Muscle of leg (tissue), 11 donors: ENCODE results near the gene PODN. TPM values are rescaled to one million over a fixed set of nuclear protein-coding genes. Genes with fewer than 3 reads are reported as not detected.

Source experiments
- DNase-seq: peaks from one replicate; pipeline ENCODE4 v3.0.0; 2013
- H3K27ac ChIP-seq: one replicate; pipeline ENCODE4 v1.5.1; 2013; ENCODE audit warnings: mild to moderate bottlenecking, low read length, control low read depth
- H3K27me3 ChIP-seq: one replicate; pipeline ENCODE4 v1.6.1; 2013; ENCODE audit warnings: low read length; ENCODE audit not compliant: control insufficient read depth, insufficient read depth
- H3K36me3 ChIP-seq: one replicate; pipeline ENCODE4 v1.6.1; 2013; ENCODE audit warnings: low read length; ENCODE audit not compliant: control insufficient read depth, insufficient read depth
- H3K4me1 ChIP-seq: one replicate; pipeline ENCODE4 v1.6.1; 2013; ENCODE audit warnings: low read length; ENCODE audit not compliant: control insufficient read depth, insufficient read depth
- H3K4me3 ChIP-seq: one replicate; pipeline ENCODE4 v1.5.1; 2013; ENCODE audit warnings: low read length, control low read depth
- H3K9me3 ChIP-seq: replicated peaks from 2 replicates; pipeline ENCODE4 v1.6.1; 2013; ENCODE audit warnings: low read depth, low read length; ENCODE audit not compliant: control insufficient read depth
- WGBS: methylation state at CpG from one replicate; pipeline ENCODE4 v1.1.5; 2013; ENCODE audit warnings: missing lambda C conversion rate; ENCODE audit not compliant: insufficient coverage; 5-methylcytosine and 5-hydroxymethylcytosine counted together
- polyA plus RNA-seq, 8 donors: library from polyadenylated mRNA; unstranded; fragments of 120-200 nt; gene quantifications; one replicate each; pipeline versions ENCODE4 v1.2.1 to v1.2.3, GENCODE V29; 2013; ENCODE audit warnings: inconsistent platforms in 1 of 8, low replicate concordance in 1 of 8; ENCODE audit not compliant: insufficient read length in 8 of 8, insufficient read depth in 1 of 8
- total RNA-seq: library from RNA; stranded (reverse); fragments of 120-200 nt; gene quantifications from one replicate; pipeline ENCODE4 v1.2.4, GENCODE V29; 2013

PODN gene
- total and polyA plus RNA-seq, 9 donors, result 5.4 to 10.7 (median 8.1) TPM

DNA sequence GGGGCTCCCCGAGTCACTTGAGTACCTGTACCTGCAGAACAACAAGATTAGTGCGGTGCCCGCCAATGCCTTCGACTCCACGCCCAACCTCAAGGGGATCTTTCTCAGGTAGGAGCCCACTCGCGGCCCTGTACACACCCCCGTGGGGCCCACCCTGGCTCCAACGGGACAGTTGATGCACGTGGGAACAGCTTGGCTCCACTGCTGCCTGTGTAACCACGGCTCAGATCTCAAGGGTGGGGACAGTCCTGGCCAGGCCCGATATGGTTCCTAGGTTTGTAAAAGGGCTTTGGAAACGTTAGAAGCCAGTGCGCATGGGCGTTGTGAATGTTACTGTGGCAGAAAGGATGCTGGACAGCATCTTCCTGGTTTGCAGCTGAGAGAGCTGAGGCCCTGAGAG, 18.8 kb downstream of the PODN start:
- H3K27ac ChIP-seq, result no peak overlapping the region
- no peaks in the 10 kb centered on the region for H3K36me3 ChIP-seq
- DNase-seq, result no peak
- H3K4me3 ChIP-seq, result no peak overlapping the region
- no peaks in the 10 kb centered on the region for H3K9me3 ChIP-seq
- no peaks in the 10 kb centered on the region for H3K27me3 ChIP-seq
- H3K4me1 ChIP-seq, result peaks cover 5% of the 10 kb centered on the region
- 79% methylated on average over 13 of the region's 15 CpGs for WGBS

DNA sequence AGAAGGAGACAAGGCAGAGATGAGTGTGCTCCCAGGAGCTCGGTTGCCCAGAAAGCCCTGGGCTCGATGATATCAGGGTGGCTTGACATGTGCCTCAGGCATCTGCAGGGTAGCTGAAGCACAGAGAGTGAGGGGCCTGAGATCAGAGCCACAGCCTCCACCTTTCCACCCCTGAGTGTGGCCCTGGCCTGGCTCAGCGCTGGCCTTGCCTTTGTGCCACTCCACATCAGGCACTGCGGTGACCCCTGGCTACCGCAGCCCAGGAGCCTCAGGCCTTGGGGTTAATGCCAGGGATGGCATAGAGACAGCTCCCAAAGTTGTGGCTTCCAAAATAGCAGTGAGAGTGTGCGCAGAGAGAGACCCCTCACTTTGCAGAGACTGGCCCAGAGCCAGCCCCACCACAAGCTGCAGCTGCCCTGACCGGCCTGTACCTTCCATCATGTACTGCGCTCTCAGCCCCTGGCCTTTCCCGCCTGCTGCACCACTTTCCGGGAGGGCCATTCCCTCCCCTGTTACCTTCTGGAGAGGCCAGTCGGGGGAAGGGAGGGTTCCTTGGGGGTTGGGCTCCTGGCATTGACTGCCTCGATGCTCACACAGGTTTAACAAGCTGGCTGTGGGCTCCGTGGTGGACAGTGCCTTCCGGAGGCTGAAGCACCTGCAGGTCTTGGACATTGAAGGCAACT, 19.5 kb downstream of the PODN start:
- peaks cover 10% of the 10 kb centered on the region for H3K4me1 ChIP-seq
- no peaks in the 10 kb centered on the region for H3K9me3 ChIP-seq
- no peak overlapping the region for H3K4me3 ChIP-seq
- H3K27ac ChIP-seq, result no peak overlapping the region
- H3K36me3 ChIP-seq, result no peaks in the 10 kb centered on the region
- H3K27me3 ChIP-seq, result no peaks in the 10 kb centered on the region
- 66% methylated on average over 6 of the region's 14 CpGs for WGBS
- DNase-seq, result no peak

DNA sequence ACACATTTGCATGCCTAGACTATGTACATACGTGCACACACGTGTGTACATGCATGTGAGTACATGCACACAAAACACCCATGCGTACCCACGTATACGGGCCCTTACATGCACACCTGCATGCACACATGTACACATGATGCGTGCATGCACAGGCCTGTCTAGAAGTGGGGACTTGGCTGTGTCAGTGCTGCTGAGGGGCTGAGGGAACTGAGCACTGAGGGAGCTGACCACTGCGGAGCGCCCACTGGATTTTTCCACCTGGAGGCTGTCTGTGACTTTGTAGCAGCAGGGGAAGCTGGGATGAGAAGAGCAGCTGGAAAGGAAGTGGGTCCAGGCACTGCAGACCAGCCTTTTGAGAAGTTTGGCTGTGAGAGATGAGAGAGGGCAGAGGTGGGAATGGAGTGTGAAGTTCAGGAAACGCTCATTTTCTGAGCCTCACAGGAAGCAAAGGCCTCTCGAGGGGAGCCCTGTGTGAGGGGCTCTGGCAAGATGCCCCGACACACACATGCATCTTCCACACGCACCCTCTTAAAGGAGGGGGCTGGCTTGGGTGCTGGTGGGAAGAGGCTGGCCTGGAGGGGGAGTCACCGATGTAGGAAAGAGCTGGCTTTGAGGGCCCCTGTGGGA, 20.9 kb downstream of the PODN start:
- H3K9me3 ChIP-seq, result no peaks in the 10 kb centered on the region
- H3K27me3 ChIP-seq, result no peaks in the 10 kb centered on the region
- no peak overlapping the region for H3K27ac ChIP-seq
- 61% methylated on average over 9 of the region's 13 CpGs for WGBS
- no peak overlapping the region for H3K4me3 ChIP-seq
- H3K4me1 ChIP-seq, result peaks cover 24% of the 10 kb centered on the region
- DNase-seq, result no peak
- no peaks in the 10 kb centered on the region for H3K36me3 ChIP-seq

DNA sequence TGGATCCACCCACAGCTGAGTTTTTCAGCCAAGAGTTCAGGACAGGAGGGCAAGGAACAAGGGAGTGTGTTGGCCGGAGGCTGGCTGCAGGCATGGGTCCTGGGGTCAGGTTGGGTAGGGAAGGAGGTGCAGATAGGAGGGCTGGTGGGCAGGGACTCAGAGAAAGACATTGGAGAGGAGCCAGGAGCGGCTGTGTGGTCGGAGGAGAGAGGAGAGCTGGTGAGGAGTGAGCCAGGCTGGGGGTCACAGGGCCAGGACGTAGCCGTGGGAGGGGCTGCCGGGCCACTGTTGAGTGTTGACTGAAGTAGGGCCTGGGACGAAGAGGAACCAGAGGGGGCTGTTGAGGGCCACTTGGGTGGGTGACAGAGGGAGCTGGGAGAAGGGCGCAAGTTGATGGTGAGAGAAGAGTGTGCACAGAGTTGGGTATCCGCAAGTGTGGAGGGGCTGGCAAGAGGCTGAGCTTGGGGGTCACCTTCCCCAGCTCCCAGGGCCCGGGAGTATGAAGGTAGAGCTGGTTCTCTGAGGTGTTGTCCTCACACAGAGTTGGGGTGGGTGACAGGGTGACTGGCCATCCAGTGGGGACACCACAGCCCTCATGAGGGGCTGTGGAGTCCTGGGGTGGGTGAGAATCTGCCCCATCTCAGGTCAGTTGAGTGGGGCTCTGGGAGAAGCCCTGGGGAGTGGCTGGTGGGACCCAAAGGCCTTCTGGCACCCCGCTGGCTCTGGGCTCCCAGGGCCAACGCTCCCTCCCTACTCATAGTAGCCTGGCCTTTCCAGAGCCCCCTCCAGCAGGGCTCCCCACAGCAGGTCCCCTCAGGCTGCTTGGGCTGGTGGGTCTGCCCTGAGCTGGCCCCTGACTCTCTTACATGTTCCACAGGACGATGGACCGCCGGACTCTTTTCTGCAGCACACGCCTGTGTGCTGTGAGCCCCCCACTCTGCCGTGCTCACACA, 21.9 kb downstream of the PODN start:
- 70% methylated on average over 15 of the region's 17 CpGs for WGBS
- peaks cover 34% of the 10 kb centered on the region for H3K4me1 ChIP-seq
- H3K27ac ChIP-seq, result no peak overlapping the region

DNA sequence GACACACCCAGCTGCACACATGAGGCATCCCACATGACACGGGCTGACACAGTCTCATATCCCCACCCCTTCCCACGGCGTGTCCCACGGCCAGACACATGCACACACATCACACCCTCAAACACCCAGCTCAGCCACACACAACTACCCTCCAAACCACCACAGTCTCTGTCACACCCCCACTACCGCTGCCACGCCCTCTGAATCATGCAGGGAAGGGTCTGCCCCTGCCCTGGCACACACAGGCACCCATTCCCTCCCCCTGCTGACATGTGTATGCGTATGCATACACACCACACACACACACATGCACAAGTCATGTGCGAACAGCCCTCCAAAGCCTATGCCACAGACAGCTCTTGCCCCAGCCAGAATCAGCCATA, 22.6 kb downstream of the PODN start:
- H3K36me3 ChIP-seq, result no peaks in the 10 kb centered on the region
- no peaks in the 10 kb centered on the region for H3K9me3 ChIP-seq
- no peak overlapping the region for H3K27ac ChIP-seq
- DNase-seq, result no peak
- 84% methylated on average over 8 of the region's 8 CpGs for WGBS
- no peak overlapping the region for H3K4me3 ChIP-seq
- peaks cover 41% of the 10 kb centered on the region for H3K4me1 ChIP-seq
- no peaks in the 10 kb centered on the region for H3K27me3 ChIP-seq

More for the DNA sequence above, 21.9 kb downstream of the PODN start:
- Histone ChIP-seq H3K4me3 (no peak overlapping the region), H3K27me3 (no peaks in the 10 kb centered on the region), H3K36me3 (no peaks in the 10 kb centered on the region), H3K9me3 (no peaks in the 10 kb centered on the region)
- DNase-seq, result no peak

DNA sequence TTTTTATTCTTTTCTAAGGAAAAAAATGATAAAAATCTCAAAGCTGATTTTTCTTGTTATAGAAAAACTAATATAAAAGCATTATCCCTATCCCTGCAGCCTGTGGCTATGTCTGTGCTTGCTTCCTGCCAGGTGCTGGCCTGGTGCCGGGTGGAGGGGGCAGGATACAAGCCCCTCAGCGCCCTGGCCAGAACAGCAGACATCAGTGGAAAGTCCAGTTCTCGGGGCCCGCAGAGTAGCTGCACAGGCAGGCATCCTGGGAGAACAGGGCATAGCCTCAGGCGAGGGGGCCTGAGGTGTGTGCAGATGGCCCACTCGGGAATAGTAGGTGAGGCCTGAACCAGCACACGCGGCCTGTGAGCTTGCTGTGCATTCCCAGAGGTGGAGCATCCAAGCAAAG, 23.4 kb downstream of the PODN start:
- peaks cover 49% of the 10 kb centered on the region for H3K4me1 ChIP-seq
- H3K9me3 ChIP-seq, result no peaks in the 10 kb centered on the region
- H3K27me3 ChIP-seq, result no peaks in the 10 kb centered on the region
- no peak overlapping the region for H3K4me3 ChIP-seq
- no peak overlapping the region for H3K27ac ChIP-seq
- no peaks in the 10 kb centered on the region for H3K36me3 ChIP-seq
- no peak for DNase-seq
- 84% methylated on average over 8 of the region's 8 CpGs for WGBS

DNA sequence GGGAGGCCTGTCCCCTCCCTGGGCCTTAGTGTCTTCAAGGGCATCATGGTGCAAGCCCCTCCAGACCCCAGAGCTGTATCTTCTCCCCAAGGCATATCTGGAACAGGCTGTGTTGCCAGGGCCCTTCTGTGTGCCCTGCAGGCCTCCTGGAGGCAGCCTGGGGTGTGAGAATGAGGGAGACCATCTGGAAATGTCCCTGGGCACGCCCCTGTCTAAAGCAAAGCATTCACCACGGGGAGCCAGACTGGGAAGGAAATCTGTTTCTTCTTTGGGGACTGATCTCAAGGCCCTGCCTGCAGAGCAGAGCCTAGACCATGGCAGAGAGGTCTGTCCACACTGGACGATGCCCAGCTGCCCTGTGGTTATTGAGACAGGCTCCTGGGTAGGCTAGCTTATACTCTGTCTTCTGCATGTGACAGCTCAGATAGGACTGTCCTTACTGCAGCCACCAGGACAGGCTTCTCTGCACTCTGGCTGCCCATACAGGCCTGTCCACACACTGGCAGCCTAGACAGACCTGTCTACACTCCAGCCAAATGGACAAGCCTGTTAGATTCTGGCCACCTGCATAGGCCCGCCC, 24.6 kb downstream of the PODN start:
- no peak for DNase-seq
- Histone ChIP-seq H3K27ac (no peak overlapping the region), H3K4me3 (no peak overlapping the region), H3K9me3 (no peaks in the 10 kb centered on the region), H3K4me1 (peaks cover 58% of the 10 kb centered on the region), H3K27me3 (no peaks in the 10 kb centered on the region), H3K36me3 (no peaks in the 10 kb centered on the region)
- 48% methylated on average over 3 of the region's 4 CpGs for WGBS

DNA sequence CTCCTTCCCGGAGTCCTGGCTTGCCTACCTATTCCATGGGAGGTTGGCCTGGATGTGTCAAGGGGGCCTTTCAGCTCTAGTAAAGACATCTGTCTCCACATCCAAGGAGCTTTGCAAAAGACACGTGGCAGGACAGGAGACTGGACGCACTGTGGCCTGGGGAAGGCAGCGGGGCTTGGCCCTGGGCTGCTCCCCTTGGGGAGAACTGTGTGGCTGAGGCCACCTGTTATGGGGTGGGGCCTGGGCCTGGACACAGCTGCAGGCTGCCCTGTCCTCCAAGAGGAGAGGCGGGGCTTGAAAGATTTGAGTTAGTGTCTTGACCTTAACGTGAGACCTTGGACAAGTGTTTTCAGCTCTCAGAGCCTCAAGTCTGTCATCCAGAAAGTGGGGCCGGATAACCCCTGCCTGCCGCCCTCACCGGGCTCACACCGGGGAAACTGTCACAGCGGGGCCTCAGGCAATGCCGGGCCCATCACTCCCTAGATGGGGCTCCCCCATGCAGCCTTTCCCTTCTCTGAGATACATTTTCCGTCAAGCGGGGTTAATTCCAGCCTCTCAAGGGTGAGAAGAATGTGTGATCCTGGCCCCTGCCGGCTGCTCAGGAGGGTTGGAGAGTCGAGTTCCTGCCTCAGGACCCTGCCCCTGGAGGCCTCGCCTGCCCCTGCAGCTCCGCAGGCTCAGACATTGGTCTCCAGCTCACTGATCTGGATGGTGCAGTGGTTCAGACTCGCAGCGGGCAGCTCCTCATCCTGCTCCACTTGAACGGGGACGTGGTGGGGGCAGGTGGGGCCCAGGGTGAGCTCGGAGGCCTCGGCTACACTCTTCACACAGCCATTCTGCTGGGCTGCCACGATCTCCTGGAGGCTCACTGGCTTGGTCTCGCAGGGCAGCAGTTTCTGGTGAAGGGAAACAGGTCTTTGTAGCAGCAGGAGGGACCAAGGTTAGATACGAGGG, 25.6 kb downstream of the PODN start:
- Histone ChIP-seq H3K27me3 (no peaks in the 10 kb centered on the region), H3K36me3 (no peaks in the 10 kb centered on the region), H3K9me3 (no peaks in the 10 kb centered on the region), H3K4me1 (peaks cover 60% of the 10 kb centered on the region), H3K4me3 (no peak overlapping the region), H3K27ac (no peak overlapping the region)
- 61% methylated on average over 19 of the region's 27 CpGs for WGBS
- peak; percentile 65 for DNase-seq

DNA sequence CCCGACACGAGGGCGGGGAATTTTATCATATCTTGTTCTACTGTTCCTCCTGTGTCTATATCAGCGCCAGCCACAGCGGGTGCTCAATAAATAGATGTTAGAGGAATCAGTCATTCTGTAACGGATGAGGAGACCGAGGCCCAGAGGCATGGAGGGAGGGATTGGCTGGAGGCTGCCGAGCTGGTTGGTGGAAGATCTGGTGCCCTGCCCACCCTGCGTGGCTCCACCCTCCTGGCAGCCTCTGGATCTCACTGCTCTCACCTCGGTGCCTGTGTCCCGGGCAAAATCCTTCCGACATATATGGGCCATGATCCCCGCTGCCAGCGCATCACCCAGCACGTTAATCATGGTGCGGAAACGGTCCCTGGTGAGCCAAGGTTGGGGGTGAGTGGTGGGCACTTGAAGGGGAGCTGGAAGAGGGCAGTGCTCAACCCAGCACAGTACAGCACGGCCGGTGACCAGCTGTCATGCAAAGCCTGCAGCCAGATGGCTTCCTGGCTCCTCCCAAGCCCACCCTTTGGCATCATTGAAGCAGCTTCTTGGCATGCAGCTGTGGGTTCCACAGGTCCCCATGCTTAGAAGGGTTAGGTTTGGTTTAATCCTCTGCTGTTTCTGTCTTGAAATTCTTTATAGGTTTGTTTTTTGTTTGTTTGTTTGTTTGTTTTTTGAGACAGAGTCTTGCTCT, 26.7 kb downstream of the PODN start:
- Histone ChIP-seq H3K4me1 (peaks cover 55% of the 10 kb centered on the region), H3K9me3 (no peaks in the 10 kb centered on the region), H3K36me3 (no peaks in the 10 kb centered on the region), H3K4me3 (no peak overlapping the region), H3K27me3 (no peaks in the 10 kb centered on the region), H3K27ac (peak overlapping the region; percentile 7)
- WGBS, result 78% methylated on average over 13 of the region's 19 CpGs
- peak; percentile 66 for DNase-seq
